Ishikawa (cell line): Measurements from ENCODE around the gene MAP4K5.

ENCODE experiments used
- CEBPB ChIP-seq: IDR thresholded peaks from 2 replicates; pipeline ENCODE4 v1.6.1; 2012
- CREB1 ChIP-seq: IDR thresholded peaks from 2 replicates; pipeline ENCODE4 v1.6.1; 2012; ENCODE audit warnings: low read depth
- EGR1 ChIP-seq: IDR thresholded peaks from 2 replicates; pipeline ENCODE4 v1.6.1; 2012
- EP300 ChIP-seq: IDR thresholded peaks from 2 replicates; pipeline ENCODE4 v1.6.1; 2012; ENCODE audit warnings: borderline replicate concordance
- FOXM1 ChIP-seq: IDR thresholded peaks from 2 replicates; pipeline ENCODE4 v1.6.1; 2012; ENCODE audit warnings: low read depth, borderline replicate concordance
- NFIC ChIP-seq: IDR thresholded peaks from 2 replicates; pipeline ENCODE4 v1.6.1; 2012
- RAD21 ChIP-seq: IDR thresholded peaks from 2 replicates; pipeline ENCODE4 v1.6.1; 2012; ENCODE audit warnings: low read depth
- TAF1 ChIP-seq: IDR thresholded peaks from 2 replicates; pipeline ENCODE4 v1.6.1; 2012; ENCODE audit warnings: low read depth, mild to moderate bottlenecking
- TCF12 ChIP-seq: IDR thresholded peaks from 2 replicates; pipeline ENCODE4 v1.6.1; 2012; ENCODE audit warnings: low read depth
- TEAD4 ChIP-seq: IDR thresholded peaks from 2 replicates; pipeline ENCODE4 v1.6.1; 2012
- YY1 ChIP-seq: IDR thresholded peaks from 2 replicates; pipeline ENCODE4 v1.6.1; 2012; ENCODE audit warnings: low read depth
- ZBTB7A ChIP-seq: IDR thresholded peaks from 2 replicates; pipeline ENCODE4 v1.6.1; 2012; ENCODE audit warnings: low read depth
- TF ChIP-seq, protein P1 (sequence below): IDR thresholded peaks from 2 replicates; pipeline ENCODE4 v1.6.1; 2012; ENCODE audit warnings: low read depth, mild to moderate bottlenecking
- TF ChIP-seq, protein P2 (sequence below): IDR thresholded peaks from 2 replicates; pipeline ENCODE4 v1.6.1; 2012
- TF ChIP-seq, protein P3 (sequence below): IDR thresholded peaks from 2 replicates; pipeline ENCODE4 v1.6.1; 2012

Gene MAP4K5

GRCh38 chr14:50432131-50432530 is 100.2 kb downstream of the MAP4K5 start:
- TF ChIP-seq NFIC (no peak), CREB1 (no peak), YY1 (no peak), CEBPB (no peak)
- TF ChIP-seq, protein P1, sequence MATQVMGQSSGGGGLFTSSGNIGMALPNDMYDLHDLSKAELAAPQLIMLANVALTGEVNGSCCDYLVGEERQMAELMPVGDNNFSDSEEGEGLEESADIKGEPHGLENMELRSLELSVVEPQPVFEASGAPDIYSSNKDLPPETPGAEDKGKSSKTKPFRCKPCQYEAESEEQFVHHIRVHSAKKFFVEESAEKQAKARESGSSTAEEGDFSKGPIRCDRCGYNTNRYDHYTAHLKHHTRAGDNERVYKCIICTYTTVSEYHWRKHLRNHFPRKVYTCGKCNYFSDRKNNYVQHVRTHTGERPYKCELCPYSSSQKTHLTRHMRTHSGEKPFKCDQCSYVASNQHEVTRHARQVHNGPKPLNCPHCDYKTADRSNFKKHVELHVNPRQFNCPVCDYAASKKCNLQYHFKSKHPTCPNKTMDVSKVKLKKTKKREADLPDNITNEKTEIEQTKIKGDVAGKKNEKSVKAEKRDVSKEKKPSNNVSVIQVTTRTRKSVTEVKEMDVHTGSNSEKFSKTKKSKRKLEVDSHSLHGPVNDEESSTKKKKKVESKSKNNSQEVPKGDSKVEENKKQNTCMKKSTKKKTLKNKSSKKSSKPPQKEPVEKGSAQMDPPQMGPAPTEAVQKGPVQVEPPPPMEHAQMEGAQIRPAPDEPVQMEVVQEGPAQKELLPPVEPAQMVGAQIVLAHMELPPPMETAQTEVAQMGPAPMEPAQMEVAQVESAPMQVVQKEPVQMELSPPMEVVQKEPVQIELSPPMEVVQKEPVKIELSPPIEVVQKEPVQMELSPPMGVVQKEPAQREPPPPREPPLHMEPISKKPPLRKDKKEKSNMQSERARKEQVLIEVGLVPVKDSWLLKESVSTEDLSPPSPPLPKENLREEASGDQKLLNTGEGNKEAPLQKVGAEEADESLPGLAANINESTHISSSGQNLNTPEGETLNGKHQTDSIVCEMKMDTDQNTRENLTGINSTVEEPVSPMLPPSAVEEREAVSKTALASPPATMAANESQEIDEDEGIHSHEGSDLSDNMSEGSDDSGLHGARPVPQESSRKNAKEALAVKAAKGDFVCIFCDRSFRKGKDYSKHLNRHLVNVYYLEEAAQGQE: no peak
- TF ChIP-seq, protein P2, sequence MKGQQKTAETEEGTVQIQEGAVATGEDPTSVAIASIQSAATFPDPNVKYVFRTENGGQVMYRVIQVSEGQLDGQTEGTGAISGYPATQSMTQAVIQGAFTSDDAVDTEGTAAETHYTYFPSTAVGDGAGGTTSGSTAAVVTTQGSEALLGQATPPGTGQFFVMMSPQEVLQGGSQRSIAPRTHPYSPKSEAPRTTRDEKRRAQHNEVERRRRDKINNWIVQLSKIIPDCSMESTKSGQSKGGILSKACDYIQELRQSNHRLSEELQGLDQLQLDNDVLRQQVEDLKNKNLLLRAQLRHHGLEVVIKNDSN: no peak

DNA sequence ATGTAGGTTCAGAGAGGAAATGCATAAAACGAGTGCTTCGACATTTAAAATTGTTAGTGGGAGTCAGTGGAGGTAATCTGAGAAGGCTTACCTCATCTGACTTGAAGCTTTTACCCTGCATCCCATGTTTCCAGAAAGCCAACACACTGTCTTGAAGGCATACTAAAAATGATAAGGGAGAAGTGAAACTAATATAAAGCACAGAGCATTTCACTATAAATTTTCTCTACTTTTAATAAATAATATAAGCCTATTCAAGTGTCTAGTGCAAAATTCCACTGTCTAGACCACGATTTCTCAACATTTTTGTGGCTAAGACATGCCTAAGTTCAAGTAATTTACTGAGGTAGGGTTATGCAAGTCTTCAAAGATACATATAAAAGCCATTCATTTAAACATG is 106.6 kb downstream of the MAP4K5 start:
- no peak for TF ChIP-seq TAF1
- TF ChIP-seq RAD21: no peak
- TF ChIP-seq TCF12: no peak
- TF ChIP-seq, protein P1: no peak
- TF ChIP-seq, protein P2: no peak
- TF ChIP-seq, protein P3, sequence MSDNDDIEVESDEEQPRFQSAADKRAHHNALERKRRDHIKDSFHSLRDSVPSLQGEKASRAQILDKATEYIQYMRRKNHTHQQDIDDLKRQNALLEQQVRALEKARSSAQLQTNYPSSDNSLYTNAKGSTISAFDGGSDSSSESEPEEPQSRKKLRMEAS: no peak
- no peak for TF ChIP-seq ZBTB7A
- TF ChIP-seq FOXM1: no peak
- TF ChIP-seq CREB1: no peak
- TF ChIP-seq TEAD4: no peak
- no peak for TF ChIP-seq NFIC
- no peak for TF ChIP-seq CEBPB
- TF ChIP-seq YY1: no peak
- TF ChIP-seq EP300: no peak
- no peak for TF ChIP-seq EGR1

GRCh38 chr14:50425105-50425504 is 107.3 kb downstream of the MAP4K5 start:
- TF ChIP-seq, protein P2: no peak
- TF ChIP-seq, protein P1: no peak
- TF ChIP-seq NFIC (no peak), EP300 (no peak), EGR1 (no peak), ZBTB7A (no peak), TAF1 (no peak), CREB1 (no peak)

DNA sequence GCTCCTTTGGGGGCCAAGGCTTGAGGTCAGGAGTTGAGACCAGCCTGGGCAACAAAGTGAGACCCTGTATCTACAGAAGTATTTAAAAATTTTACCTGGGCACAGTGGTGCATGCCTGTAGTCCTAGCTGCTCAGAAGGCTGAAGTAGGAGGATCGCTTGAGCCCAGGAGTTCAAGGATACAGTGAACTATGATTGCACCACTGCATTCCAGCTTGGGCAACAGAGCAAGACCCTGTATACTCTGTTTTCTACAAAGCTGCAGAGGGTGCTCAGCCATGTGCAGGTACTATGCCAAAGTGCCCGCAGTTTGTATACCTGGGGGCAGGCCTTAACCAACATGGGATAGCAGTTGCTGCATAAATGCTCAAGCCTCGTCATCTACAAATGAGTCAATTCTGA is 108.8 kb downstream of the MAP4K5 start:
- TF ChIP-seq, protein P3: no peak
- no peak for TF ChIP-seq TAF1
- no peak for TF ChIP-seq CEBPB
- no peak for TF ChIP-seq TCF12
- no peak for TF ChIP-seq EGR1
- TF ChIP-seq CREB1: no peak
- no peak for TF ChIP-seq YY1
- TF ChIP-seq, protein P2: no peak
- no peak for TF ChIP-seq FOXM1
- no peak for TF ChIP-seq NFIC
- TF ChIP-seq EP300: no peak
